IMR-90 (cell line): ENCODE measurements around the gene FITM2. TPM values are rescaled to one million over a fixed set of nuclear protein-coding genes. Genes with fewer than 3 reads are reported as not detected.
"Not testable (repeated sequence)": the region's sequence is repeated elsewhere in the genome, so short reads cannot be mapped to it uniquely, and the experiment has no call there.

Experiments used
- ATAC-seq: fragments of 200-7000 bp; cut with Tn5 transposase; 2 replicates; pipeline ENCODE4 v1.9.1; 2020; ENCODE audit warnings: low read depth, mild to moderate bottlenecking, moderate library complexity
- BruUV-seq: library from RNA; stranded (reverse); fragments of 400-500 nt; replicated peaks from 2 replicates; lab custom pipeline; 2021; lab: Mats Ljungman, UMichigan
- CTCF ChIA-PET: fragments of 300-600 bp; formaldehyde crosslinking; extraction: SDS; loops from one replicate; lab custom pipeline; 2021; ENCODE audit warnings: antibody characterized with exemption; lab: Yijun Ruan, JAX
- POLR2A ChIA-PET: fragments of 300-600 bp; sonication (Branson Sonifier 250); formaldehyde crosslinking; loops from one replicate; lab custom pipeline; 2022; ENCODE audit warnings: antibody characterized with exemption; ENCODE audit not compliant: unreplicated experiment; lab: Charles Lee
- DNase-seq: peaks from one replicate; pipeline ENCODE4 v3.0.0; 2013
- H2AFZ ChIP-seq: replicated peaks from 2 replicates; pipeline ENCODE3; 2013; ENCODE audit warnings: low read length, mild to moderate bottlenecking; ENCODE audit not compliant: poor library complexity
- H2AK5ac ChIP-seq: 2 replicates; pipeline ENCODE4 v1.6.1; 2013; ENCODE audit warnings: low read depth, low read length, inconsistent platforms
- H2AK9ac ChIP-seq: replicated peaks from 2 replicates; pipeline ENCODE3; 2013; ENCODE audit warnings: mild to moderate bottlenecking, low read depth, low read length, moderate library complexity; ENCODE audit not compliant: poor library complexity
- H2BK120ac ChIP-seq: 2 replicates; pipeline ENCODE4 v1.6.1; 2013; ENCODE audit warnings: low read depth, low read length, inconsistent platforms
- H2BK15ac ChIP-seq: 3 replicates; pipeline ENCODE4 v1.6.1; 2013; ENCODE audit warnings: low read depth, low read length, inconsistent platforms
- H2BK20ac ChIP-seq: 2 replicates; pipeline ENCODE4 v1.6.1; 2013; ENCODE audit warnings: low read depth, mild to moderate bottlenecking, inconsistent platforms, low read length, moderate library complexity
- H2BK5ac ChIP-seq: 2 replicates; pipeline ENCODE4 v1.6.1; 2013; ENCODE audit warnings: mild to moderate bottlenecking, low read depth, low read length, inconsistent platforms; ENCODE audit not compliant: poor library complexity, severe bottlenecking
- H3K14ac ChIP-seq: replicated peaks from 2 replicates; pipeline ENCODE4 v1.6.1; 2013; ENCODE audit warnings: low read depth, low read length, inconsistent platforms
- H3K18ac ChIP-seq: 2 replicates; pipeline ENCODE4 v1.6.1; 2013; ENCODE audit warnings: low read depth, low read length, control low read depth
- H3K23ac ChIP-seq: 2 replicates; pipeline ENCODE4 v1.6.1; 2013; ENCODE audit warnings: low read depth, low read length, inconsistent platforms
- H3K27ac ChIP-seq: 2 replicates; pipeline ENCODE4 v1.5.1; 2013; ENCODE audit warnings: mild to moderate bottlenecking, control low read depth, low read length; ENCODE audit not compliant: insufficient read depth
- H3K27me3 ChIP-seq: 2 replicates; pipeline ENCODE4 v1.6.1; 2013; ENCODE audit warnings: low read length; ENCODE audit not compliant: control insufficient read depth, insufficient read depth
- H3K36me3 ChIP-seq: 2 replicates; pipeline ENCODE4 v1.6.1; 2013; ENCODE audit warnings: low read length, mixed read lengths; ENCODE audit not compliant: control insufficient read depth, insufficient read depth
- H3K4ac ChIP-seq: 2 replicates; pipeline ENCODE4 v1.6.1; 2013; ENCODE audit warnings: low read depth, low read length, inconsistent platforms
- H3K4me1 ChIP-seq: 2 replicates; pipeline ENCODE4 v1.6.1; 2013; ENCODE audit warnings: low read length, mixed read lengths; ENCODE audit not compliant: control insufficient read depth, insufficient read depth
- H3K4me2 ChIP-seq: 2 replicates; pipeline ENCODE4 v1.6.1; 2013; ENCODE audit warnings: low read depth, mild to moderate bottlenecking, control low read depth, low read length, moderate library complexity
- H3K4me3 ChIP-seq: 2 replicates; pipeline ENCODE4 v1.5.1; 2013; ENCODE audit warnings: low read depth, mild to moderate bottlenecking, control low read depth, low read length, moderate library complexity; ENCODE audit not compliant: insufficient read depth
- H3K56ac ChIP-seq: 2 replicates; pipeline ENCODE4 v1.6.1; 2013; ENCODE audit warnings: low read length, inconsistent platforms; ENCODE audit not compliant: insufficient read depth; ENCODE audit errors: extremely low read depth
- H3K79me1 ChIP-seq, 2 experiments: 2 replicates each; pipeline ENCODE4 v1.6.1; 2013; ENCODE audit warnings: low read length in 2 of 2, inconsistent platforms in 1 of 2, low read depth in 1 of 2
- H3K9ac ChIP-seq: 2 replicates; pipeline ENCODE4 v1.6.1; 2013; ENCODE audit warnings: low read depth, low read length, control low read depth
- H3K9me1 ChIP-seq: 2 replicates; pipeline ENCODE4 v1.6.1; 2013; ENCODE audit warnings: low read length, inconsistent platforms; ENCODE audit not compliant: insufficient read depth
- H3K9me3 ChIP-seq: 2 replicates; pipeline ENCODE4 v1.6.1; 2013; ENCODE audit warnings: low read length; ENCODE audit not compliant: control insufficient read depth, insufficient read depth
- H4K20me1 ChIP-seq: 2 replicates; pipeline ENCODE4 v1.6.1; 2013; ENCODE audit warnings: low read length, inconsistent platforms; ENCODE audit not compliant: insufficient read depth
- H4K5ac ChIP-seq: 2 replicates; pipeline ENCODE4 v1.6.1; 2013; ENCODE audit warnings: mild to moderate bottlenecking, low read depth, low read length, control low read depth
- H4K8ac ChIP-seq, 2 experiments: 2 replicates each; pipeline ENCODE4 v1.6.1; 2013; ENCODE audit warnings: low read depth in 2 of 2, low read length in 2 of 2, control low read depth in 1 of 2, inconsistent platforms in 1 of 2
- H4K91ac ChIP-seq: 2 replicates; pipeline ENCODE4 v1.6.1; 2013; ENCODE audit warnings: low read depth, low read length, inconsistent platforms; ENCODE audit not compliant: insufficient read depth
- WGBS, 2 experiments: methylation state at CpG; one replicate each; pipeline versions ENCODE4 v1.1.5 to v1.1.7; 2013; ENCODE audit warnings: missing lambda C conversion rate in 2 of 2; ENCODE audit not compliant: insufficient read length in 1 of 2; ENCODE audit errors: extremely low coverage in 2 of 2; 5-methylcytosine and 5-hydroxymethylcytosine counted together
- dilution Hi-C: fragments of 300-500 bp; cut with HindIII; formaldehyde crosslinking; loops from one replicate; pipeline ENCODE4 v1.14.3; 2018; ENCODE audit warnings: low sequenced_read_pairs; ENCODE audit not compliant: unreplicated experiment
- in situ Hi-C: fragments of 300-500 bp; cut with MboI; formaldehyde crosslinking; loops from 3 replicates; pipeline ENCODE4 v1.14.3; 2019; ENCODE audit warnings: low sequenced_read_pairs, inconsistent platforms, mixed read lengths
- intact Hi-C: fragments of 100-400 bp; cut with micrococcal nuclease; formaldehyde crosslinking; loops from 2 replicates; pipeline ENCODE4 v1.10.0; 2022
- polyA plus RNA-seq, 3 experiments: library from polyadenylated mRNA; depleted of rRNA; stranded (reverse); fragments of >200 nt; gene quantifications; 2 replicates each; pipeline ENCODE4 v1.2.3, GENCODE V29; 2012; ENCODE audit warnings: low replicate concordance in 1 of 3
- total RNA-seq: library from RNA; depleted of rRNA; stranded (reverse); fragments of >200 nt; gene quantifications from 2 replicates; pipeline ENCODE4 v1.2.3, GENCODE V29; 2012

FITM2 gene
- total and polyA plus RNA-seq, 2 of the 4 experiments (the other 2 are of a cell fraction) = 3.4 to 6.5 TPM

GRCh38 chr20:44327748-44328147 is 16.7 kb upstream of the FITM2 start:
- H2AK9ac ChIP-seq, H3K18ac ChIP-seq, CTCF ChIA-PET, in situ Hi-C loops, H3K9ac ChIP-seq, H3K36me3 ChIP-seq, H3K4me3 ChIP-seq, H4K20me1 ChIP-seq, H3K27me3 ChIP-seq, H2AFZ ChIP-seq, ATAC-seq, H3K14ac ChIP-seq, intact Hi-C loops, H3K9me3 ChIP-seq, H2BK15ac ChIP-seq, H4K5ac ChIP-seq, H2BK120ac ChIP-seq, H3K56ac ChIP-seq, H3K23ac ChIP-seq, H2AK5ac ChIP-seq, H3K27ac ChIP-seq, H3K4me1 ChIP-seq, H2BK5ac ChIP-seq, DNase-seq, H3K9me1 ChIP-seq, dilution Hi-C loops, H2BK20ac ChIP-seq, H3K4me2 ChIP-seq, BruUV-seq, H4K8ac ChIP-seq, H4K91ac ChIP-seq, H3K4ac ChIP-seq, H3K79me1 ChIP-seq: not testable (repeated sequence)
- POLR2A ChIA-PET = interaction anchor here (0.6 kb wide), 1 partner anchor 1404 kb away, joined by 3 read pairs; no protein-coding TSS in a partner anchor
- WGBS, 2 experiments = 74% methylated on average over 4 of the region's 7 CpGs; no CpG with 5 or more reads in 1 of the 2 experiments
